Activated CD4-positive, alpha-beta T cell treated with anti-CD3 and anti-CD28 coated beads, Interleukin-2, amount 50 U/mL, for 16 hours (primary cell): Measurements from ENCODE around the gene CACNG5.

Experiments used
- DNase-seq: peaks from one replicate; pipeline ENCODE4 v3.0.0-alpha.2; 2020

The CACNG5 gene

GRCh38 chr17:66834919-66835454 is at the start of gene CACNG5:
Gene CACNG5 (plus strand): TSS chr17:66835117. CDS start chr17:66877333, 42,216 bp downstream.
- no peak for DNase-seq

GRCh38 chr17:66786107-66786506 is 48.8 kb upstream of the CACNG5 start:
- no peak for DNase-seq

GRCh38 chr17:66787914-66788313 is 47.0 kb upstream of the CACNG5 start:
- no peak for DNase-seq

GRCh38 chr17:66789093-66789492 is 45.8 kb upstream of the CACNG5 start:
- DNase-seq, result no peak

- DNase-seq, result no peak
Measured at GRCh38 chr17:66789961-66790437, 44.9 kb upstream of the CACNG5 start.

- DNase-seq, result no peak
Measured at GRCh38 chr17:66790501-66791061, 44.3 kb upstream of the CACNG5 start.

GRCh38 chr17:66791347-66791746 is 43.6 kb upstream of the CACNG5 start:
- no peak for DNase-seq

- no peak for DNase-seq
Measured at GRCh38 chr17:66793814-66794213, 41.1 kb upstream of the CACNG5 start.

- DNase-seq, result no peak
Measured at GRCh38 chr17:66795486-66795885, 39.4 kb upstream of the CACNG5 start.

GRCh38 chr17:66799849-66800537 is 34.9 kb upstream of the CACNG5 start:
- DNase-seq, result no peak

- DNase-seq, result no peak
Measured at GRCh38 chr17:66803474-66803951, 31.4 kb upstream of the CACNG5 start.

GRCh38 chr17:66805567-66805966 is 29.4 kb upstream of the CACNG5 start:
- DNase-seq, result no peak

GRCh38 chr17:66807182-66807581 is 27.7 kb upstream of the CACNG5 start:
- DNase-seq, result no peak

GRCh38 chr17:66809408-66809807 is 25.5 kb upstream of the CACNG5 start:
- DNase-seq, result no peak

GRCh38 chr17:66810951-66811682 is 23.8 kb upstream of the CACNG5 start:
- DNase-seq, result no peak

GRCh38 chr17:66811683-66812054 is 23.2 kb upstream of the CACNG5 start:
- no peak for DNase-seq

GRCh38 chr17:66812571-66812970 is 22.3 kb upstream of the CACNG5 start:
- DNase-seq, result no peak

GRCh38 chr17:66813296-66813695 is 21.6 kb upstream of the CACNG5 start:
- no peak for DNase-seq

- no peak for DNase-seq
Measured at GRCh38 chr17:66814026-66814425, 20.9 kb upstream of the CACNG5 start.

- no peak for DNase-seq
Measured at GRCh38 chr17:66814570-66814969, 20.3 kb upstream of the CACNG5 start.

GRCh38 chr17:66817750-66818149 is 17.2 kb upstream of the CACNG5 start:
- no peak for DNase-seq

GRCh38 chr17:66819466-66819865 is 15.5 kb upstream of the CACNG5 start:
- DNase-seq, result no peak

- DNase-seq, result no peak
Measured at GRCh38 chr17:66822009-66822408, 12.9 kb upstream of the CACNG5 start.

GRCh38 chr17:66826856-66827255 is 8.1 kb upstream of the CACNG5 start:
- DNase-seq, result no peak
